Measurements from ENCODE around the gene ABCC2. TPM values are rescaled to one million over a fixed set of nuclear protein-coding genes. Genes with fewer than 3 reads are reported as not detected.

Gene ABCC2
- total RNA-seq, 1 donor = 1.4 TPM

- DNase-seq (ENCODE audit: low read depth) = no peak
- TF ChIP-seq CTCF (IDR thresholded peaks at IDR 0.05; ENCODE audit: insufficient read depth, low read length) = no peak
- no peak overlapping the region for H3K4me3 ChIP-seq (ENCODE audit: low read depth, low read length)
These were observed 59.3 kb downstream of the ABCC2 start for GRCh38 chr10:99841746-99842145.

- no peak for TF ChIP-seq CTCF (IDR thresholded peaks at IDR 0.05; ENCODE audit: insufficient read depth, low read length)
- H3K4me3 ChIP-seq (ENCODE audit: low read depth, low read length) = no peak overlapping the region
- DNase-seq (ENCODE audit: low read depth) = peak; percentile 64
These were observed 60.9 kb downstream of the ABCC2 start for GRCh38 chr10:99843310-99843709.

- TF ChIP-seq CTCF (IDR thresholded peaks at IDR 0.05; ENCODE audit: insufficient read depth, low read length) = no peak
- H3K4me3 ChIP-seq (ENCODE audit: low read depth, low read length) = no peak overlapping the region
- DNase-seq (ENCODE audit: low read depth) = no peak
These were observed 62.1 kb downstream of the ABCC2 start for GRCh38 chr10:99844433-99844955.

GRCh38 chr10:99845837-99846382, 63.5 kb downstream of the ABCC2 start:
- H3K4me3 ChIP-seq (ENCODE audit: low read depth, low read length) = peak overlapping the region; percentile 39
- TF ChIP-seq CTCF (IDR thresholded peaks at IDR 0.05; ENCODE audit: insufficient read depth, low read length) = peak; percentile 82
- DNase-seq (ENCODE audit: low read depth) = peak; percentile 98

GRCh38 chr10:99849057-99849456, 66.6 kb downstream of the ABCC2 start:
- no peak for TF ChIP-seq CTCF (IDR thresholded peaks at IDR 0.05; ENCODE audit: insufficient read depth, low read length)
- no peak overlapping the region for H3K4me3 ChIP-seq (ENCODE audit: low read depth, low read length)
- DNase-seq (ENCODE audit: low read depth) = no peak

GRCh38 chr10:99849536-99849935, 67.1 kb downstream of the ABCC2 start:
- no peak for DNase-seq (ENCODE audit: low read depth)
- TF ChIP-seq CTCF (IDR thresholded peaks at IDR 0.05; ENCODE audit: insufficient read depth, low read length) = no peak

More at GRCh38 chr10:99849536-99849935, 67.1 kb downstream of the ABCC2 start:
- H3K4me3 ChIP-seq (ENCODE audit: low read depth, low read length) = no peak overlapping the region

Data from fibroblast of the aortic adventitia (primary cell).